ENCODE data around the gene AREL1. TPM values are rescaled to one million over a fixed set of nuclear protein-coding genes. Genes with fewer than 3 reads are reported as not detected.
A peak's percentile ranks its signal among the peaks of the same experiment; 100 is the strongest.
"Not testable (repeated sequence)": the region's sequence is repeated elsewhere in the genome, so short reads cannot be mapped to it uniquely, and the experiment has no call there.

Gene AREL1, protein sequence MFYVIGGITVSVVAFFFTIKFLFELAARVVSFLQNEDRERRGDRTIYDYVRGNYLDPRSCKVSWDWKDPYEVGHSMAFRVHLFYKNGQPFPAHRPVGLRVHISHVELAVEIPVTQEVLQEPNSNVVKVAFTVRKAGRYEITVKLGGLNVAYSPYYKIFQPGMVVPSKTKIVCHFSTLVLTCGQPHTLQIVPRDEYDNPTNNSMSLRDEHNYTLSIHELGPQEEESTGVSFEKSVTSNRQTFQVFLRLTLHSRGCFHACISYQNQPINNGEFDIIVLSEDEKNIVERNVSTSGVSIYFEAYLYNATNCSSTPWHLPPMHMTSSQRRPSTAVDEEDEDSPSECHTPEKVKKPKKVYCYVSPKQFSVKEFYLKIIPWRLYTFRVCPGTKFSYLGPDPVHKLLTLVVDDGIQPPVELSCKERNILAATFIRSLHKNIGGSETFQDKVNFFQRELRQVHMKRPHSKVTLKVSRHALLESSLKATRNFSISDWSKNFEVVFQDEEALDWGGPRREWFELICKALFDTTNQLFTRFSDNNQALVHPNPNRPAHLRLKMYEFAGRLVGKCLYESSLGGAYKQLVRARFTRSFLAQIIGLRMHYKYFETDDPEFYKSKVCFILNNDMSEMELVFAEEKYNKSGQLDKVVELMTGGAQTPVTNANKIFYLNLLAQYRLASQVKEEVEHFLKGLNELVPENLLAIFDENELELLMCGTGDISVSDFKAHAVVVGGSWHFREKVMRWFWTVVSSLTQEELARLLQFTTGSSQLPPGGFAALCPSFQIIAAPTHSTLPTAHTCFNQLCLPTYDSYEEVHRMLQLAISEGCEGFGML
- 39.0 and 44.5 TPM in 2 replicates for total RNA-seq

- H3K4me3 ChIP-seq (ENCODE audit: low read depth, low read length) = peak within 1 kb of the TSS; percentile 98
- TF ChIP-seq, protein P1, sequence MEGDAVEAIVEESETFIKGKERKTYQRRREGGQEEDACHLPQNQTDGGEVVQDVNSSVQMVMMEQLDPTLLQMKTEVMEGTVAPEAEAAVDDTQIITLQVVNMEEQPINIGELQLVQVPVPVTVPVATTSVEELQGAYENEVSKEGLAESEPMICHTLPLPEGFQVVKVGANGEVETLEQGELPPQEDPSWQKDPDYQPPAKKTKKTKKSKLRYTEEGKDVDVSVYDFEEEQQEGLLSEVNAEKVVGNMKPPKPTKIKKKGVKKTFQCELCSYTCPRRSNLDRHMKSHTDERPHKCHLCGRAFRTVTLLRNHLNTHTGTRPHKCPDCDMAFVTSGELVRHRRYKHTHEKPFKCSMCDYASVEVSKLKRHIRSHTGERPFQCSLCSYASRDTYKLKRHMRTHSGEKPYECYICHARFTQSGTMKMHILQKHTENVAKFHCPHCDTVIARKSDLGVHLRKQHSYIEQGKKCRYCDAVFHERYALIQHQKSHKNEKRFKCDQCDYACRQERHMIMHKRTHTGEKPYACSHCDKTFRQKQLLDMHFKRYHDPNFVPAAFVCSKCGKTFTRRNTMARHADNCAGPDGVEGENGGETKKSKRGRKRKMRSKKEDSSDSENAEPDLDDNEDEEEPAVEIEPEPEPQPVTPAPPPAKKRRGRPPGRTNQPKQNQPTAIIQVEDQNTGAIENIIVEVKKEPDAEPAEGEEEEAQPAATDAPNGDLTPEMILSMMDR (IDR thresholded peaks at IDR 0.05; ENCODE audit: insufficient read depth, low read depth, low read length) = no peak
- DNase-seq (ENCODE audit: low read depth) = peak; percentile 92
Measured at GRCh38 chr14:74712499-74713394, at the start of gene AREL1, which contains the start of gene FCF1. TSS of gene AREL1 (minus strand) at chr14:74713080. CDS start at chr14:74685615, 27,465 bp downstream. TSS of gene FCF1 (plus strand) at chr14:74713144. CDS start at chr14:74713198, 54 bp downstream.

GRCh38 chr14:74758505-74758904 lies 45.6 kb upstream of the AREL1 start:
- H3K4me3 ChIP-seq (ENCODE audit: low read depth, low read length); DNase-seq (ENCODE audit: low read depth): not testable (repeated sequence)

DNA sequence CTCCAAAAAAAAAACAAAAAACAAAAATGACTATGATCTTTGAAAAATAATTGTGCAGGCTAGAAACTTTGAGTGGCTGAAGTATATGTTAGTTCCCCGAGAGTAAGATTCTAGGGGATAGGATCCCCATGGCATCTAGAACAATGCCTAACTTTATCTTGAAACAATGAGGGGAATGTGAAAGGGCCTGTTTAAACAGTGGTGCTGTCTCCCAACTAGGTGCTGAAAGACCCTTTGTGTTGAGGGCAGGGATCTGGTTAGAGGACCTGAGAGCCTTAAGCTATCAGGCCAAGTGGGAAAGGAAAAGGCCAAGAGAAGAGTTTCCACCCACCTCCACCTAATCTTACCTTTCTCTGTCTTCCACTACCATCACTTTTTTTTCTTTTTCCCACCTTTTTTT lies 43.4 kb upstream of the AREL1 start:
- no peak overlapping the region for H3K4me3 ChIP-seq (ENCODE audit: low read depth, low read length)
- no peak for DNase-seq (ENCODE audit: low read depth)
- TF ChIP-seq, protein P1 (IDR thresholded peaks at IDR 0.05; ENCODE audit: insufficient read depth, low read depth, low read length) = no peak

DNA sequence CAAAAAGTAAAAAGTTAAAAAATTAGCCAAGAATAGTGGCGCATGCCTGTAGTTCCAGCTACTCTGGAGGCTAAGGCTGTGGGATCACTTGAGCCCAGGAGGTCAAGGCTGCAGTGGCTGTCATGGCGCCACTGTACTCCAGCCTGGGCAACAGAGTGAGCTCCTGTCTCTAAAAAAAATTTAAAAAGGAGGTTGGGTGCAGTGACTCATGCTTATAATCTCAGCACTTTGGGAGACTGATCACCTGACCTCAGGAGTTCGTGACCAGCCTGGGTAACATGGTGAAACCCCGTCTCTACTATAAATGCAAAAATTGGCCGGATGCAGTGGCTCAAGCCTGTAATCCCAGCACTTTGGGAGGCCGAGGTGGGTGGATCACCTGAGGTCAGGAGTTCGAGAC lies 42.0 kb upstream of the AREL1 start:
- DNase-seq (ENCODE audit: low read depth) = no peak

DNA sequence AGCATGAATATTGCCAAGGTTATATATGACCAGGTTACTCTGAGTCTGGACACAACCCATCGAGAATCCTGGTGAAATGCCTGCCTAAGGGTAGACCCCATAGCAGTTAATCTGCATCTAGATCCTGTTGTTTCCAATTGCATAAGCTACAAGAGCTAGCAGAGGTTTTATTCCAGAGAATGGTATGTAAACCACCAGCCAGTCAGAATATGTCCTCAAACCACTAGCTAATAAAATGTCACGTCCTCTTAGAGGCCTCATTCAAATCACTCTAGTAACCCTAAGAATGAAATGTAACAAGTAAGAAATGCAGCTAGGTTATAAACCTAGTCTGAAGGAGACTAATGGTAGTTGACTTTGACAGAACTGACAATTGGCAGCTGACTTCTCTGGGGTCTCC lies 41.3 kb upstream of the AREL1 start:
- peak; percentile 61 for DNase-seq (ENCODE audit: low read depth)
- H3K4me3 ChIP-seq (ENCODE audit: low read depth, low read length) = no peak overlapping the region

More for the DNA sequence above, 42.0 kb upstream of the AREL1 start:
- no peak overlapping the region for H3K4me3 ChIP-seq (ENCODE audit: low read depth, low read length)
- TF ChIP-seq, protein P1 (IDR thresholded peaks at IDR 0.05; ENCODE audit: insufficient read depth, low read depth, low read length) = no peak

DNA sequence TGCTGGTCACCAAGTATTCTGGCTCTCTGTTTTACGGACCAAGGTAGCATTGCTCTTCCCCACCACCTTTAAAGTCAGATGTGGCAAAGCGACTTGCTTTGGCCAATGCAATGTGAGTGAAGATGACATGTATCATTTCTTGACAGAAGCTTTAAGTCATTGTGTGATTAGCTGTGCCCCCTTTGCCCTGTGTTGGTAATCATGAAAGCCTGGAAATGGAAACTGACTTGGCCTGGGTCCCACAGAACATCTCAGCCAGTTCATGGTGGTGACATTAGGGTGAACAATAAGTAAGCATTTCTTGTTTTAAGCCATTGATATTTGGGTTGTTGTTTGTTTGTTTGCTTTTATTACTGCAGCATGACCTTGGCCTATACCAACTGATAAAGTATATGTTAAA lies 34.4 kb upstream of the AREL1 start:
- no peak overlapping the region for H3K4me3 ChIP-seq (ENCODE audit: low read depth, low read length)
- TF ChIP-seq, protein P1 (IDR thresholded peaks at IDR 0.05; ENCODE audit: insufficient read depth, low read depth, low read length) = no peak
- no peak for DNase-seq (ENCODE audit: low read depth)

More for the DNA sequence above, 41.3 kb upstream of the AREL1 start:
- TF ChIP-seq, protein P1 (IDR thresholded peaks at IDR 0.05; ENCODE audit: insufficient read depth, low read depth, low read length) = no peak

All from fibroblast of villous mesenchyme (primary cell).